PC-3 (cell line): ENCODE results near the gene CXXC5. TPM values are rescaled to one million over a fixed set of nuclear protein-coding genes. Genes with fewer than 3 reads are reported as not detected.

Source experiments
- ATAC-seq: fragments of 200-7000 bp; cut with Tn5 transposase; 2 replicates; pipeline ENCODE4 v1.9.1; 2020; ENCODE audit warnings: mild to moderate bottlenecking, moderate library complexity
- BruUV-seq: library from RNA; stranded (reverse); fragments of 400-500 nt; replicated peaks from 2 replicates; lab custom pipeline; 2021; lab: Mats Ljungman, UMichigan
- CTCF ChIA-PET: fragments of 300-600 bp; sonication (Branson Sonifier 250); formaldehyde crosslinking; loops from one replicate; lab custom pipeline; 2022; ENCODE audit warnings: antibody characterized with exemption; lab: Charles Lee
- POLR2A ChIA-PET: fragments of 300-600 bp; sonication (Branson Sonifier 250); formaldehyde crosslinking; loops from one replicate; lab custom pipeline; 2022; ENCODE audit warnings: antibody characterized with exemption; ENCODE audit not compliant: unreplicated experiment; lab: Charles Lee
- DNase-seq: peaks from one replicate; pipeline ENCODE4 v3.0.0-alpha.2; 2015
- H2AFZ ChIP-seq: fragments of 300-600 bp; sonication (generic); 2 replicates; pipeline ENCODE4 v1.6.0; 2016; ENCODE audit warnings: antibody characterized with exemption, low read length
- H3F3A ChIP-seq: fragments of 300-600 bp; sonication (generic); one replicate; pipeline ENCODE4 v1.6.0; 2017; ENCODE audit warnings: antibody characterized with exemption, low read length, control low read depth, mild to moderate bottlenecking; ENCODE audit not compliant: unreplicated experiment
- H3K27ac ChIP-seq: fragments of 300-600 bp; sonication (generic); 2 replicates; pipeline ENCODE4 v1.5.1; 2016; ENCODE audit warnings: mild to moderate bottlenecking, low read length
- H3K27me3 ChIP-seq: fragments of 300-600 bp; sonication (generic); 2 replicates; pipeline ENCODE4 v1.6.1; 2016; ENCODE audit warnings: low read length, mixed read lengths
- H3K36me3 ChIP-seq: fragments of 300-600 bp; sonication (generic); 2 replicates; pipeline ENCODE4 v1.6.1; 2016; ENCODE audit warnings: low read depth, mixed run types, low read length, mixed read lengths
- H3K4me1 ChIP-seq: fragments of 300-600 bp; sonication (generic); 2 replicates; pipeline ENCODE4 v1.5.1; 2016; ENCODE audit warnings: low read length; ENCODE audit not compliant: insufficient read depth
- H3K4me2 ChIP-seq: fragments of 300-600 bp; sonication (generic); 2 replicates; pipeline ENCODE4 v1.6.0; 2016; ENCODE audit warnings: low read length
- H3K4me3 ChIP-seq: fragments of 300-600 bp; sonication (generic); 2 replicates; pipeline ENCODE4 v1.5.1; 2016; ENCODE audit warnings: mild to moderate bottlenecking, low read length, mixed read lengths
- H3K79me2 ChIP-seq: fragments of 300-600 bp; sonication (generic); 2 replicates; pipeline ENCODE4 v1.6.1; 2017; ENCODE audit warnings: low read length, mixed read lengths
- H3K9ac ChIP-seq: fragments of 300-600 bp; sonication (generic); 2 replicates; pipeline ENCODE4 v1.6.0; 2016; ENCODE audit warnings: mild to moderate bottlenecking, low read length
- H3K9me2 ChIP-seq: fragments of 300-600 bp; sonication (generic); replicated peaks from 2 replicates; pipeline ENCODE4 v1.6.1; 2016; ENCODE audit warnings: mixed run types, low read length, mixed read lengths
- H3K9me3 ChIP-seq: fragments of 300-600 bp; sonication (generic); 2 replicates; pipeline ENCODE4 v1.6.1; 2016; ENCODE audit warnings: low read length, mixed read lengths
- H4K20me1 ChIP-seq: fragments of 300-600 bp; sonication (generic); 2 replicates; pipeline ENCODE4 v1.6.1; 2016; ENCODE audit warnings: low read length, mixed read lengths
- EZH2 ChIP-seq: fragments of 300-600 bp; sonication (generic); IDR thresholded peaks from one replicate; pipeline ENCODE4 v1.6.1; 2017; ENCODE audit warnings: antibody characterized with exemption, mild to moderate bottlenecking, low read length; ENCODE audit not compliant: unreplicated experiment
- EZH2phosphoT487 ChIP-seq: fragments of 300-600 bp; sonication (generic); IDR thresholded peaks from 2 replicates; pipeline ENCODE4 v1.6.1; 2018; ENCODE audit warnings: mild to moderate bottlenecking, antibody characterized with exemption, low read length, borderline replicate concordance
- intact Hi-C: fragments of 100-400 bp; cut with micrococcal nuclease; formaldehyde crosslinking; loops from 2 replicates; pipeline ENCODE4 v1.9.0; 2023
- total RNA-seq: library from RNA; depleted of rRNA; stranded (reverse); fragments of >200 nt; gene quantifications from 2 replicates; pipeline ENCODE4 v1.2.3, GENCODE V29; 2014
- TF ChIP-seq, protein P1 (sequence below): fragments of 300-600 bp; sonication (generic); conservative IDR thresholded peaks from 2 replicates; pipeline ENCODE4 v1.5.1; 2017; ENCODE audit warnings: antibody characterized with exemption, low read depth, mild to moderate bottlenecking, low read length

Gene CXXC5
- total RNA-seq, 1 experiment from 2014 or later: 31.1 TPM

DNA sequence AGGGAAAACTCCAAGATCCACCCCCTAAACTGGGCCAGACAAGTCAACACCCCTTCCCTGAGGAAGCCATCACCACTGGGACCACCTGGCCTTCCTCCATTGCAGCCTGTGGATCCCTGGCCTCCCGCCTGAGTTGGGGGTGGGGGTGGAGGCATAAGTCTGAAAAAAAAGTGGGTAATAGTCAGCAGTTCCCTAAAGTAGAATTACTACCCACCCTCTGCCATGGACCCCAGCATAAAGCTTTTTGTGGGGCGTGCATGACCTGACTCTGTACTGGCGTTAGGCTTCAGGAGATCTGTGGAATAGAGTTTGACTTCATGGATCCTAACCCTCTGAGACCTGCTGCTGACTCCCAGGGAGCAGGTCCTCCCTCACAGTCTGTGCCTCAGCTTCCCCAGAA lies 2.0 kb upstream of the CXXC5 start:
- TF ChIP-seq EZH2 (no peak), EZH2phosphoT487 (no peak)
- TF ChIP-seq, protein P1, sequence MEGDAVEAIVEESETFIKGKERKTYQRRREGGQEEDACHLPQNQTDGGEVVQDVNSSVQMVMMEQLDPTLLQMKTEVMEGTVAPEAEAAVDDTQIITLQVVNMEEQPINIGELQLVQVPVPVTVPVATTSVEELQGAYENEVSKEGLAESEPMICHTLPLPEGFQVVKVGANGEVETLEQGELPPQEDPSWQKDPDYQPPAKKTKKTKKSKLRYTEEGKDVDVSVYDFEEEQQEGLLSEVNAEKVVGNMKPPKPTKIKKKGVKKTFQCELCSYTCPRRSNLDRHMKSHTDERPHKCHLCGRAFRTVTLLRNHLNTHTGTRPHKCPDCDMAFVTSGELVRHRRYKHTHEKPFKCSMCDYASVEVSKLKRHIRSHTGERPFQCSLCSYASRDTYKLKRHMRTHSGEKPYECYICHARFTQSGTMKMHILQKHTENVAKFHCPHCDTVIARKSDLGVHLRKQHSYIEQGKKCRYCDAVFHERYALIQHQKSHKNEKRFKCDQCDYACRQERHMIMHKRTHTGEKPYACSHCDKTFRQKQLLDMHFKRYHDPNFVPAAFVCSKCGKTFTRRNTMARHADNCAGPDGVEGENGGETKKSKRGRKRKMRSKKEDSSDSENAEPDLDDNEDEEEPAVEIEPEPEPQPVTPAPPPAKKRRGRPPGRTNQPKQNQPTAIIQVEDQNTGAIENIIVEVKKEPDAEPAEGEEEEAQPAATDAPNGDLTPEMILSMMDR: no peak
- peaks cover 24% of the 10 kb centered on the region for H3K79me2 ChIP-seq
- BruUV-seq: no TSS peak
- DNase-seq (no peak), ATAC-seq (no peak)
- intact Hi-C loops: no loop called here
- H3K4me3 ChIP-seq: no peak overlapping the region
- H3F3A ChIP-seq: no peaks in the 10 kb centered on the region
- H2AFZ ChIP-seq: no peak overlapping the region
- no peak overlapping the region for H3K9ac ChIP-seq
- H3K4me2 ChIP-seq: no peak overlapping the region
- peaks cover 16% of the 10 kb centered on the region for H3K27me3 ChIP-seq
- H3K9me2 ChIP-seq: no peaks in the 10 kb centered on the region
- ChIA-PET CTCF (no interaction called here), POLR2A (no interaction called here)
- peaks cover 30% of the 10 kb centered on the region for H3K4me1 ChIP-seq
- no peaks in the 10 kb centered on the region for H3K36me3 ChIP-seq
- H3K9me3 ChIP-seq: no peaks in the 10 kb centered on the region
- H4K20me1 ChIP-seq: 0 out of 2 replicates have a peak, but pooled peaks cover 8% of the 10 kb centered on the region
- no peak overlapping the region for H3K27ac ChIP-seq

DNA sequence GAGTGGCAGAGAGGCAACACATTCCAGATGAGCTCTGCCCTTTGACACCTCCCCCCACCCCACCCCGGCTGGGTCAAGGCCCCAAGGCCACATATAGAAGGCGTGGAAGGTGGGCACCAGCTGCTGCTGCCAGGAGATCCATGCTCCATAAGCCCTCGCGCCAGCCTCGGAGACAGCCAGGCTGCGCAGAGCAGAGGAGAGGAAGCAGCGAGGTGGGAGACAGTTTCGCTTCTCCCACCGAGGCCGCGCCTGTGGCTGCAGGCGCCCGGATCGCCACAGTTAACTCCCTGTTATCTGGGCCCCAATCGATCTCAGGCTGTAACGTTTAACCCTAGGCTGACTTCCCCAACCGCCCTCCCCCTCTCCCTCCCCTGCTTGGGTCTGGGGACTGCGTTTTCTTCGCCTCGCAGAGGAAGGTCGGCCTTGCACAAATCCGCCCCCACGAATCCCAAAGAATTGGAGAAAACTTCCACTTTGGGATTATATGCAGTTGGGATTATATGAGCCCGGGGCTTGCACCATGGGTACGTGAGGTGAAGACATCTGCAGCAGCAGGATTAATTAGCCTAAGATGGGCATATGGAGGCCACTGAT lies 1.1 kb upstream of the CXXC5 start:
- no peaks in the 10 kb centered on the region for H3K9me3 ChIP-seq
- H3K9ac ChIP-seq: no peak overlapping the region
- H3K27ac ChIP-seq: no peak overlapping the region
- no peaks in the 10 kb centered on the region for H3F3A ChIP-seq
- no TSS peak for BruUV-seq
- H3K79me2 ChIP-seq: peaks cover 24% of the 10 kb centered on the region
- H3K4me1 ChIP-seq: peaks cover 39% of the 10 kb centered on the region
- TF ChIP-seq EZH2phosphoT487 (no peak), EZH2 (no peak)
- TF ChIP-seq, protein P1: no peak
- CTCF ChIA-PET: no interaction called here
- H4K20me1 ChIP-seq: 0 out of 2 replicates have a peak, but pooled peaks cover 12% of the 10 kb centered on the region
- DNase-seq: no peak
- no peak overlapping the region for H3K4me2 ChIP-seq
- intact Hi-C loops: no loop called here
- peaks cover 16% of the 10 kb centered on the region for H3K27me3 ChIP-seq
- POLR2A ChIA-PET: interaction anchor here (0.6 to 1.5 kb wide), 2 partner anchors 13 to 25 kb away, joined by 3 to 4 read pairs; no protein-coding TSS in a partner anchor
- no peak for ATAC-seq
- no peaks in the 10 kb centered on the region for H3K36me3 ChIP-seq
- no peak overlapping the region for H2AFZ ChIP-seq
- no peaks in the 10 kb centered on the region for H3K9me2 ChIP-seq
- no peak overlapping the region for H3K4me3 ChIP-seq
